Neural crest cell (in vitro differentiated cells): ENCODE data around the gene CT47A7. TPM values are rescaled to one million over a fixed set of nuclear protein-coding genes. Genes with fewer than 3 reads are reported as not detected.
"Not testable (repeated sequence)": the region's sequence is repeated elsewhere in the genome, so short reads cannot be mapped to it uniquely, and the experiment has no call there.

ENCODE experiments used
- DNase-seq: peaks from one replicate; pipeline ENCODE4 v3.0.0; 2021; ENCODE audit warnings: low read depth, mixed read lengths, low spot score
- H3K27ac Mint-ChIP-seq: one replicate; pipeline ENCODE4 v1.8.0; 2021; ENCODE audit warnings: mild to moderate bottlenecking, mixed read lengths; ENCODE audit not compliant: unreplicated experiment
- H3K27me3 Mint-ChIP-seq: 2 replicates; pipeline ENCODE4 v1.8.0; 2021; ENCODE audit warnings: low read depth, mild to moderate bottlenecking, mixed read lengths
- H3K36me3 Mint-ChIP-seq: 2 replicates; pipeline ENCODE4 v1.8.0; 2021; ENCODE audit warnings: low read depth, mild to moderate bottlenecking, mixed read lengths
- H3K4me1 Mint-ChIP-seq: 2 replicates; pipeline ENCODE4 v1.8.0; 2021; ENCODE audit warnings: mixed read lengths
- H3K4me3 Mint-ChIP-seq: one replicate; pipeline ENCODE4 v1.8.0; 2021; ENCODE audit warnings: mild to moderate bottlenecking, mixed read lengths
- H3K9me3 Mint-ChIP-seq: 2 replicates; pipeline ENCODE4 v1.8.0; 2021; ENCODE audit warnings: mixed read lengths
- long read RNA-seq: library from polyadenylated mRNA; unstranded; transcript quantifications from one replicate; pipeline ENCODE4 v2.0.0, GENCODE V29; 2020
- total RNA-seq: library from RNA; stranded (reverse); gene quantifications from 2 replicates; pipeline ENCODE4 v1.2.1, GENCODE V29; 2021
- TF ChIP-seq, protein P1 (sequence below): fragments of 200-600 bp; sonication (generic); conservative IDR thresholded peaks from 2 replicates; pipeline ENCODE4 v1.5.0; 2021; ENCODE audit warnings: antibody characterized with exemption, mild to moderate bottlenecking

Gene CT47A7
- not detected in 2 replicates for total RNA-seq
- long read RNA-seq = 0 reads

DNA sequence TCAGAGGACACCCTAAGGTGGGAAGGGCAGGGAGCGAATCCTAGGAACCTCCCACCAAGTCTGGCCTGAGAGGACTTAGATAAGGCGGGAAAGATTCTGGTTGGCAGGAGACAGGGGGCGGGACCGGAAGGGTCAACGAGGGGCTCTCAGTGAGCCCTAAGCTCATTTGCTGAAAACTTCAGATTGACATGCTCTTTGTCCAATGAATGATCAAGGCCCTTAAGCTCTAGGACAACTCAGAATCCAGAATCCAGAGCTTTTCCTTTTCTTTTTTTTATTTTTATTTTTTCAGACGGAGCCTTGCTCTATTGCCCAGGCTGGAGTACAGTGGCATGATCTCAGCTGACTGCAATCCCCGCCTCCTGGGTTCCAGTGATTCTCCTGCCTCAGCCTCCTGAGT lies at the start of gene CT47A7:
CT47A7 (minus strand) TSS at position 101 of the 400 bp plus-strand sequence. CDS start 255 bp downstream, outside the sequence.
- H3K4me3 Mint-ChIP-seq, DNase-seq, H3K27ac Mint-ChIP-seq, H3K27me3 Mint-ChIP-seq, H3K36me3 Mint-ChIP-seq, H3K9me3 Mint-ChIP-seq, H3K4me1 Mint-ChIP-seq: not testable (repeated sequence)

DNA sequence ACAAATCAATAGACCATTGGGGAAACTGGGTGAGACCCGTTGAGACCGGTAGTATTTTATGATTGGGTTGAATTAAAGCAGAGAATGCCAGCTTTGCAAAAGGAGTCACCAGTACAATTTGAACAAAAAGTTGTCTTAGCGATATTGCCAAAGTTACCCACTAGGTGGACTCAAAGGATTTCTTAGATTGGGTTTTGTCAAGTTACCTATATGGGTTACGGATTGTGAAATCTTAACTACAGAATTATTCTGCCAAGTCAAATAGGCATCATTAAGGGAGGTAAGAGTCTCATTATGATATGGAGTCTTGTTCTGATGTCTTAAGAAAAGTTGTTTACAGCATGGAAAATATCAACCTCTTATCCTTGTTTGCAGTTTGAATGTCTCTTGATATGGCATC lies 44.2 kb upstream of the CT47A7 start:
- H3K4me3 Mint-ChIP-seq = no peak overlapping the region
- peaks cover 4% of the 10 kb centered on the region for H3K4me1 Mint-ChIP-seq
- no peaks in the 10 kb centered on the region for H3K27me3 Mint-ChIP-seq
- H3K9me3 Mint-ChIP-seq = peaks cover 2% of the 10 kb centered on the region
- H3K36me3 Mint-ChIP-seq = no peaks in the 10 kb centered on the region
- no peak overlapping the region for H3K27ac Mint-ChIP-seq
- DNase-seq = no peak
- TF ChIP-seq, protein P1, sequence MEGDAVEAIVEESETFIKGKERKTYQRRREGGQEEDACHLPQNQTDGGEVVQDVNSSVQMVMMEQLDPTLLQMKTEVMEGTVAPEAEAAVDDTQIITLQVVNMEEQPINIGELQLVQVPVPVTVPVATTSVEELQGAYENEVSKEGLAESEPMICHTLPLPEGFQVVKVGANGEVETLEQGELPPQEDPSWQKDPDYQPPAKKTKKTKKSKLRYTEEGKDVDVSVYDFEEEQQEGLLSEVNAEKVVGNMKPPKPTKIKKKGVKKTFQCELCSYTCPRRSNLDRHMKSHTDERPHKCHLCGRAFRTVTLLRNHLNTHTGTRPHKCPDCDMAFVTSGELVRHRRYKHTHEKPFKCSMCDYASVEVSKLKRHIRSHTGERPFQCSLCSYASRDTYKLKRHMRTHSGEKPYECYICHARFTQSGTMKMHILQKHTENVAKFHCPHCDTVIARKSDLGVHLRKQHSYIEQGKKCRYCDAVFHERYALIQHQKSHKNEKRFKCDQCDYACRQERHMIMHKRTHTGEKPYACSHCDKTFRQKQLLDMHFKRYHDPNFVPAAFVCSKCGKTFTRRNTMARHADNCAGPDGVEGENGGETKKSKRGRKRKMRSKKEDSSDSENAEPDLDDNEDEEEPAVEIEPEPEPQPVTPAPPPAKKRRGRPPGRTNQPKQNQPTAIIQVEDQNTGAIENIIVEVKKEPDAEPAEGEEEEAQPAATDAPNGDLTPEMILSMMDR = peak; percentile 56

GRCh38 chrX:120999413-120999812 lies 43.0 kb upstream of the CT47A7 start:
- H3K4me1 Mint-ChIP-seq = peaks cover 4% of the 10 kb centered on the region

GRCh38 chrX:120985660-120986059 lies 29.3 kb upstream of the CT47A7 start, which contains the start of gene CT47A1:
CT47A1 (minus strand) TSS chrX:120985760; CDS start chrX:120985529, 231 bp downstream.
- H3K4me1 Mint-ChIP-seq, H3K4me3 Mint-ChIP-seq, H3K27ac Mint-ChIP-seq, H3K9me3 Mint-ChIP-seq, H3K27me3 Mint-ChIP-seq, H3K36me3 Mint-ChIP-seq, DNase-seq: not testable (repeated sequence)

More at GRCh38 chrX:120999413-120999812, 43.0 kb upstream of the CT47A7 start:
- Mint-ChIP-seq H3K9me3 (peaks cover 2% of the 10 kb centered on the region), H3K4me3 (no peak overlapping the region), H3K27ac (no peak overlapping the region), H3K27me3 (no peaks in the 10 kb centered on the region), H3K36me3 (no peaks in the 10 kb centered on the region)
- no peak for DNase-seq
- TF ChIP-seq, protein P1 = no peak

Other genes with a start within 250 kb of the CT47A7 start
- not detected in 2 replicates for gene CT47B1, start 80.7 kb downstream of the CT47A7 start, total RNA-seq
- not detected in 2 replicates for gene CT47A11, start 19.4 kb downstream of the CT47A7 start, total RNA-seq
- not detected in 2 replicates for gene CT47A10, start 14.6 kb downstream of the CT47A7 start, total RNA-seq
- not detected in 2 replicates for gene CT47A9, start 9.7 kb downstream of the CT47A7 start, total RNA-seq
- not detected in 2 replicates for gene CT47A8, start 4.9 kb downstream of the CT47A7 start, total RNA-seq
- gene CT47A6, start 4.9 kb upstream of the CT47A7 start, total RNA-seq = not detected in 2 replicates
- not detected in 2 replicates for gene CT47A5, start 9.7 kb upstream of the CT47A7 start, total RNA-seq
- gene CT47A4, start 14.6 kb upstream of the CT47A7 start, total RNA-seq = not detected in 2 replicates
- not detected in 2 replicates for gene CT47A3, start 19.5 kb upstream of the CT47A7 start, total RNA-seq
- not detected in 2 replicates for gene CT47A2, start 24.3 kb upstream of the CT47A7 start, total RNA-seq
- gene CT47A1, start 29.2 kb upstream of the CT47A7 start, total RNA-seq = not detected in 2 replicates
- 5.9 and 6.5 TPM in 2 replicates for gene GLUD2, start 91.0 kb upstream of the CT47A7 start, total RNA-seq